ENCODE measurements around the gene PRUNE2. TPM values are rescaled to one million over a fixed set of nuclear protein-coding genes. Genes with fewer than 3 reads are reported as not detected.

Gene PRUNE2
- total RNA-seq, 1 experiment from 2014 or later, result not detected

- in situ Hi-C loops (cut with HindIII; ENCODE audit: low sequenced_read_pairs), result no loop called here
- peak; percentile 81 for DNase-seq (ENCODE audit: low spot score)
These were observed 285.3 kb downstream of the PRUNE2 start for GRCh38 chr9:76620581-76620980.

- in situ Hi-C loops (cut with HindIII; ENCODE audit: low sequenced_read_pairs), result no loop called here
- DNase-seq (ENCODE audit: low spot score), result no peak
These were observed 286.3 kb downstream of the PRUNE2 start for GRCh38 chr9:76619640-76620039.

GRCh38 chr9:76619197-76619596 is 286.7 kb downstream of the PRUNE2 start:
- in situ Hi-C loops (cut with HindIII; ENCODE audit: low sequenced_read_pairs), result no loop called here
- no peak for DNase-seq (ENCODE audit: low spot score)

- DNase-seq (ENCODE audit: low spot score), result no peak
- in situ Hi-C loops (cut with HindIII; ENCODE audit: low sequenced_read_pairs), result no loop called here
These were observed 287.2 kb downstream of the PRUNE2 start for GRCh38 chr9:76618762-76619161.

- in situ Hi-C loops (cut with HindIII; ENCODE audit: low sequenced_read_pairs), result no loop called here
- no peak for DNase-seq (ENCODE audit: low spot score)
These were observed 288.3 kb downstream of the PRUNE2 start for GRCh38 chr9:76617497-76618175.

- DNase-seq (ENCODE audit: low spot score), result no peak
- in situ Hi-C loops (cut with HindIII; ENCODE audit: low sequenced_read_pairs), result no loop called here
These were observed 289.1 kb downstream of the PRUNE2 start for GRCh38 chr9:76616780-76617179.

GRCh38 chr9:76615177-76615603 is 290.7 kb downstream of the PRUNE2 start:
- in situ Hi-C loops (cut with HindIII; ENCODE audit: low sequenced_read_pairs), result no loop called here

GRCh38 chr9:76613974-76614373 is 291.9 kb downstream of the PRUNE2 start:
- in situ Hi-C loops (cut with HindIII; ENCODE audit: low sequenced_read_pairs), result no loop called here
- no peak for DNase-seq (ENCODE audit: low spot score)

More at GRCh38 chr9:76615177-76615603, 290.7 kb downstream of the PRUNE2 start:
- DNase-seq (ENCODE audit: low spot score), result no peak

GRCh38 chr9:76613150-76613781 is 292.6 kb downstream of the PRUNE2 start:
- in situ Hi-C loops (cut with HindIII; ENCODE audit: low sequenced_read_pairs), result no loop called here

GRCh38 chr9:76610011-76610352 is 295.9 kb downstream of the PRUNE2 start:
- no peak for DNase-seq (ENCODE audit: low spot score)
- in situ Hi-C loops (cut with HindIII; ENCODE audit: low sequenced_read_pairs), result no loop called here

More at GRCh38 chr9:76613150-76613781, 292.6 kb downstream of the PRUNE2 start:
- no peak for DNase-seq (ENCODE audit: low spot score)

GRCh38 chr9:76609285-76610010 is 296.5 kb downstream of the PRUNE2 start:
- DNase-seq (ENCODE audit: low spot score), result no peak
- in situ Hi-C loops (cut with HindIII; ENCODE audit: low sequenced_read_pairs), result no loop called here

- in situ Hi-C loops (cut with HindIII; ENCODE audit: low sequenced_read_pairs), result no loop called here
- no peak for DNase-seq (ENCODE audit: low spot score)
These were observed 297.2 kb downstream of the PRUNE2 start for GRCh38 chr9:76608575-76609273.

GRCh38 chr9:76607730-76608436 is 298.0 kb downstream of the PRUNE2 start:
- no peak for DNase-seq (ENCODE audit: low spot score)
- in situ Hi-C loops (cut with HindIII; ENCODE audit: low sequenced_read_pairs), result no loop called here

GRCh38 chr9:76605321-76605900 is 300.5 kb downstream of the PRUNE2 start:
- in situ Hi-C loops (cut with HindIII; ENCODE audit: low sequenced_read_pairs), result no loop called here

GRCh38 chr9:76603931-76604570 is 301.9 kb downstream of the PRUNE2 start:
- in situ Hi-C loops (cut with HindIII; ENCODE audit: low sequenced_read_pairs), result no loop called here

More at GRCh38 chr9:76605321-76605900, 300.5 kb downstream of the PRUNE2 start:
- DNase-seq (ENCODE audit: low spot score), result no peak

GRCh38 chr9:76603448-76603895 is 302.4 kb downstream of the PRUNE2 start:
- in situ Hi-C loops (cut with HindIII; ENCODE audit: low sequenced_read_pairs), result no loop called here
- peak; percentile 87 for DNase-seq (ENCODE audit: low spot score)

More at GRCh38 chr9:76603931-76604570, 301.9 kb downstream of the PRUNE2 start:
- no peak for DNase-seq (ENCODE audit: low spot score)

- no peak for DNase-seq (ENCODE audit: low spot score)
- in situ Hi-C loops (cut with HindIII; ENCODE audit: low sequenced_read_pairs), result no loop called here
These were observed 303.7 kb downstream of the PRUNE2 start for GRCh38 chr9:76602199-76602598.

- no peak for DNase-seq (ENCODE audit: low spot score)
- in situ Hi-C loops (cut with HindIII; ENCODE audit: low sequenced_read_pairs), result no loop called here
These were observed 305.8 kb downstream of the PRUNE2 start for GRCh38 chr9:76600007-76600615.
